LNCaP clone FGC (cell line): Measurements from ENCODE around the gene EGFL8.
"Not testable (repeated sequence)": the region's sequence is repeated elsewhere in the genome, so short reads cannot be mapped to it uniquely, and the experiment has no call there.

ENCODE experiments used
- DNase-seq: peaks from one replicate; pipeline ENCODE4 v3.0.0-alpha.2; 2011; ENCODE audit warnings: low read depth
- H3K4me3 ChIP-seq: 2 replicates; pipeline ENCODE4 v1.5.1; 2011; ENCODE audit warnings: mild to moderate bottlenecking, low read depth, low read length, control low read depth
- TF ChIP-seq, protein P1 (sequence below): IDR thresholded peaks from 2 replicates; pipeline ENCODE4 v1.5.1; 2012; ENCODE audit warnings: mild to moderate bottlenecking; ENCODE audit not compliant: control insufficient read depth, insufficient read depth; ENCODE audit errors: extremely low read depth

Gene EGFL8

DNA sequence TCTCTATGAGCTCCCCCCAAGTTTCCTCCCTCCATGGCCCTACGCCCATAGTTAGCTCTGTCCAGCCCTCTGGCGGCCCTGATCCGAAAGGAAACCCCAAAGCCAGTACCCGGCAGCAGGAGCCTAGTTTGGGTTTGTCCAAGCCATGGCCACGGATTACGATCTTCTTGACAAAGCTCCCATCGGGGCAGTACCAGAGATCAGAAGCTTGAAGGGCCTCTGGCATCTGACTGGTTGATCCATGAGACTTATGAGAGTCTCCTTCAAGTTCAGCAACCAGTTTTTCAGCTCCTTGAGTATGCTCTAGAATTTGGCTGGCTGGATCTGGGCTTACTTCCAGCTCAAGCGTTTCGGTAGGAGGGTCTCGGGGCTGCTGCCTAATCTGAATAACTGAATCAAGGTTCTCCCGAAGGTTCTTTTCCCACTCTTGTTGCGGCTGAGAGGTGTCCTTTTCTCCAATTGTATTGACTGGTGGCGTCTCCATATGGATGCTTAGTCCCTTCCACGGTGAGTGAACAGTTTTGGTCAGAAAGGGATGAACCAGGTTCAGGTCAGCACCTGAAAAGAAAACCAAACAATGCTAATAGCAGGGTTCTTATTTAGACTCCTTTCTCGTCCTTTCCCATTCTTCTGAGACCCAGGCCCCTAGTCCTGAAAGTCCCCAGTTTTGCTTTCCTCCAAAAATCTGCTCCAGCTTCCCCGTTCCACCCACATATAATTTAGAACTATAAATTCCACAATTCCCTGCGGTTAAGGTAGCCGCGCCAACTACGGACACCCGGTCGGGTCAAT lies 34.9 kb upstream of the EGFL8 start:
- H3K4me3 ChIP-seq, result peak overlapping the region; percentile 99
- TF ChIP-seq, protein P1, sequence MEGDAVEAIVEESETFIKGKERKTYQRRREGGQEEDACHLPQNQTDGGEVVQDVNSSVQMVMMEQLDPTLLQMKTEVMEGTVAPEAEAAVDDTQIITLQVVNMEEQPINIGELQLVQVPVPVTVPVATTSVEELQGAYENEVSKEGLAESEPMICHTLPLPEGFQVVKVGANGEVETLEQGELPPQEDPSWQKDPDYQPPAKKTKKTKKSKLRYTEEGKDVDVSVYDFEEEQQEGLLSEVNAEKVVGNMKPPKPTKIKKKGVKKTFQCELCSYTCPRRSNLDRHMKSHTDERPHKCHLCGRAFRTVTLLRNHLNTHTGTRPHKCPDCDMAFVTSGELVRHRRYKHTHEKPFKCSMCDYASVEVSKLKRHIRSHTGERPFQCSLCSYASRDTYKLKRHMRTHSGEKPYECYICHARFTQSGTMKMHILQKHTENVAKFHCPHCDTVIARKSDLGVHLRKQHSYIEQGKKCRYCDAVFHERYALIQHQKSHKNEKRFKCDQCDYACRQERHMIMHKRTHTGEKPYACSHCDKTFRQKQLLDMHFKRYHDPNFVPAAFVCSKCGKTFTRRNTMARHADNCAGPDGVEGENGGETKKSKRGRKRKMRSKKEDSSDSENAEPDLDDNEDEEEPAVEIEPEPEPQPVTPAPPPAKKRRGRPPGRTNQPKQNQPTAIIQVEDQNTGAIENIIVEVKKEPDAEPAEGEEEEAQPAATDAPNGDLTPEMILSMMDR, result no peak
- peak; percentile 38 for DNase-seq

DNA sequence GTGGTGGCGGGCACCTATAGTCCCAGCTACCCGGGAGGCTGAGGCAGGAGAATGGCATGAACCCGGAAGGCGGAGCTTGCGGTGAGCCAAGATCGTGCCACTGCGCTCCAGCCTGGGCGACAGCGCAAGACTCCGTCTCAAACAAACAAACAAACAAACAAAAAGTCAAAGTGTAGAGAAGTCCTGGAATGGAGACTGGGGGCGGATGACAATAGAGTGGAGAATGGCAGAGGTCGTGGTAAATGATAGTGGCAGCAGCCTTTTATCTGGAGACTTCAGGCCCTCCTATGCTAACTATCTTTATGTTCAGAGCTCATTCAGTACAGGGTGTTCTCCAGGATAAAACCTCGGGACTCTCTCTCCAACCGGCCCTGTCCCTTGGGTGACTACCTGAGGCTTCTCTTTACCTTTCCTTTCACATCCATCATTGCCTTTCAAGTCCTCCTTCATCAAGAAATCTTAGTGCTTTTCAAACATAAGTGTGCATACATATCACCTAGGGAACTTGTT lies 32.9 kb upstream of the EGFL8 start:
- TF ChIP-seq, protein P1, result no peak
- H3K4me3 ChIP-seq, result no peak overlapping the region
- no peak for DNase-seq

GRCh38 chr6:32132110-32132509 lies 32.3 kb upstream of the EGFL8 start:
- TF ChIP-seq, protein P1, result no peak
- DNase-seq, result peak; percentile 40
- H3K4me3 ChIP-seq, result no peak overlapping the region

DNA sequence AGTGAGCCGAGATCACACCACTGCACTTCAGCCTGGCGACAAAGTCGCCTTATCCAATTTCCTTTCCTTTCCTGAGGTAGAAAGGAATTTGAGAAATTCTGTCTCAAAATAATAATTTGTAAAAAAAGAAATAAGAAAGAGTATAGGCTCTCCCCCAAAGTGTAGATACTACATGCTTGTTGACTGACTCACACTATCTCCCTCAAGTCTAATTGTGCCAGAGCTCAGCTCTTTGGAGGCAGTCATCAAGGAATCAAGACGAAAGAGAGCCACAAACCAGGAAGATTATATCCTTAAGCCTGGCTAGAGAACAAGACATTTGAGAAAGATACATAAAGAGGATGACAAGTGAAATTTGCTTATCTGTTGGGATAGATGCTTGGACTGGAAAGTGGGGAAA lies 30.6 kb upstream of the EGFL8 start:
- H3K4me3 ChIP-seq, result no peak overlapping the region

DNA sequence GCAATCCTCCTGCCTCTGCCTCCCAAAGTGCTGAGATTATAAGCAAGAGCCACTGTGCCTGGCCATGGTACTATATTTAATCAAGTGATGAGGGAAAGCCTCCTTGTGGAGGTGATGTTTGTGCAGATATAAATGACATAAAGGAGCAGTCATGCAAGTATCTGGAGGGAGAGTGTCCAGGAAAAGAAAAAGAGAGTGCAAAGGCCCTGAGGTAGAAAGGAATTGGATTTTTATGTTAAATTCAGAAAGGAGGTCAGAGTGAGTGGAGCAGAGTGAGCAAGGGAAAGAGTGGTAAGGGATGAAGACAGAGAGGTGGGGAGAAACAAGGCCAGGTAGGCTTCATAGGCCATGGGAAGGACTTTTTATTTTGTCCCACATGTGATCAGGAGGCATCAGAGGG lies 26.9 kb upstream of the EGFL8 start:
- DNase-seq, result no peak
- no peak overlapping the region for H3K4me3 ChIP-seq
- TF ChIP-seq, protein P1, result no peak

More for the DNA sequence above, 30.6 kb upstream of the EGFL8 start:
- no peak for DNase-seq
- TF ChIP-seq, protein P1, result no peak

DNA sequence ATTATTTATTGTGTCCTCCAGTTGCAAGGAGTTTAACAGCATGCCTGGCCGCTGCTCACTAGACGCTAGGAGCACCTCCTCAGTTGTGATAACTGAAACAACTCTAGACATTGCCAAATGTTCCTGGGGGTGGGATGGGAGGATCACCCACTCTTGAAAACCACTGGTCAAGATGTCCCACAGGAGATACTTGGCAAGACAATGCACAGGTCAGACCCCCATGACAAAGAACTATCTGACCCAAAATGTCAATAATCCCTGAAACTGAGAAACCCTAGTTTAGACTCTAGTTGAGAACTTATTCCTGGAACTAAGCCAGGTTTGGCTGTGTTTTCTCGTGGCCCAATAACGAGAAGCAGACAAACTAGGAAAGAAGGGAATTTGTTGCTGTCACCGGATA lies 24.8 kb upstream of the EGFL8 start:
- DNase-seq, result no peak
- no peak overlapping the region for H3K4me3 ChIP-seq
- TF ChIP-seq, protein P1, result no peak

DNA sequence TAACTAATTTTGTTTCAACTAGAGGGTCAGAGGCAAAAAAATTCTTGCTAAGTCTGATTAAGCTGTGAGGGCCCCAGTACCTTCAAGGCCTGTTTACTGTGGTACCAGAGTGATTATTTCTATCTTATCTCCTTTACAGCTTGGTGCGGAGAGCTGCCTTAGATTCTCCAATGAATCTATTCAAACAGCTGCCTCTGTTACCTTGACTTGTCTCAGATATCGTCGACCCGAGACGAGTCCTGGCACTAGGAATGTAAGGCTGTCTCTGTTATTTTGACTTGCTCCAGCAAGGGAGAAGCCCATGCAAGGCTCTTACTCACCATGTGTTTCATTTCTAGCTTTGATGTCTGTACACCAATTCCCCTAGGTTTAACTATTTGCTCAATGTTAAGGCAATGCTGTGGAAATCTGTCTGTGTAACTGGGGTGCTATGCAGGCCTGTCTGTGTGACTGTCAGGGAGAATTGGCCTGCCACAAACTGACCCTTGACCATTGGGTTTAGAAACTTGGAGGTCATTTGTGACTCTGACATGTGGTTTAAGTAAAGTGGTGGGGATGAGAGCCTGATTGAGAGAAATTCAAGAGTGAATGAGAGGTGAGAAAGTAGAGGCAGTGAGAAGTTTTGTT lies 23.9 kb upstream of the EGFL8 start:
- TF ChIP-seq, protein P1, result no peak
- DNase-seq, result no peak
- H3K4me3 ChIP-seq, result no peak overlapping the region

GRCh38 chr6:32144238-32144637 lies 20.2 kb upstream of the EGFL8 start:
- H3K4me3 ChIP-seq, DNase-seq: not testable (repeated sequence)
